Measurements from ENCODE around the gene ICE2. TPM values are rescaled to one million over a fixed set of nuclear protein-coding genes. Genes with fewer than 3 reads are reported as not detected.

ICE2 gene
- total and polyA plus RNA-seq, 2 of the 4 experiments (the other 2 are of a cell fraction) = 14.7 to 21.1 TPM

DNA sequence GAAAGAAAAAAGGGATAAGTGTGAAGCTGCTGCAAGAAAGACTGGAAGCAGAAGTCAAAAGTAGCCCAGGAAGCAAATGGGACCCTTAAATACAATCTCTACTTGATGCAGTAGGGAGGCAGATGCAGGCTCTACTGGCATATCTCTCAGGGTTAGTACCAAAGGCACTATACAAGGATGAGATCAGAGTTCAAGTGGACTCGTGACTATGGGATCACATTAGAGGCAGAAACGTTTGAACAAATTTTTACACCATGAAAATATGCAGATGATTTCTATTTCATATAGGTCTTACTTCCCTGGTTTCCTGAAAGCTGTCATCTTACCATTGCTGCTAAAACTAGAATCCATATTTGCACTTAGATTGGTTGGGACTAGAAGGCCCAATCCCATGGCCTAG, 53.5 kb downstream of the ICE2 start:
- DNase-seq (no peak), ATAC-seq (ENCODE audit: low read depth) (no peak)
- no CpG with 5 or more reads among the region's 2 CpGs for WGBS, 2 experiments (ENCODE audit: extremely low coverage in 2 of 2, insufficient read length in 1 of 2)
- no peak overlapping the region for H4K5ac ChIP-seq (ENCODE audit: low read depth, low read length)
- no peaks in the 10 kb centered on the region for H3K27me3 ChIP-seq (ENCODE audit: control insufficient read depth, insufficient read depth, low read length)
- no peak overlapping the region for H2AK5ac ChIP-seq (ENCODE audit: low read depth, low read length)
- BruUV-seq (replicated peaks) = no TSS peak
- H2BK15ac ChIP-seq (ENCODE audit: low read depth, low read length) = no peak overlapping the region
- H3K4me1 ChIP-seq (ENCODE audit: control insufficient read depth, insufficient read depth, low read length) = peaks cover 8% of the 10 kb centered on the region
- peaks cover 3% of the 10 kb centered on the region; the same call in 1 of the 2 replicates for H4K20me1 ChIP-seq (ENCODE audit: insufficient read depth, low read length)
- ChIA-PET CTCF (no interaction called here), POLR2A (ENCODE audit: unreplicated experiment) (no interaction called here)
- no peak overlapping the region for H4K8ac ChIP-seq (ENCODE audit: low read depth in 2 of 2, low read length in 2 of 2)
- H3K79me1 ChIP-seq (ENCODE audit: low read depth in 1 of 2, low read length in 2 of 2) = peaks cover 6 to 29% of the 10 kb centered on the region in 2 experiments
- no peak overlapping the region for H3K4me3 ChIP-seq (ENCODE audit: insufficient read depth, low read depth, low read length)
- no peak overlapping the region for H3K9ac ChIP-seq (ENCODE audit: low read depth, low read length)
- H3K36me3 ChIP-seq (ENCODE audit: control insufficient read depth, insufficient read depth, low read length) = peaks cover 5% of the 10 kb centered on the region; the same call in 1 of the 2 replicates
- intact Hi-C loops (cut with micrococcal nuclease) = no loop called here
- H3K9me3 ChIP-seq (ENCODE audit: control insufficient read depth, insufficient read depth, low read length) = no peaks in the 10 kb centered on the region
- dilution Hi-C loops (cut with HindIII; ENCODE audit: low sequenced_read_pairs, unreplicated experiment) = no loop called here
- no peak overlapping the region for H2BK120ac ChIP-seq (ENCODE audit: low read depth, low read length)
- no peak overlapping the region for H3K56ac ChIP-seq (ENCODE audit: extremely low read depth, insufficient read depth, low read length)
- no peak overlapping the region for H2BK5ac ChIP-seq (ENCODE audit: low read depth, low read length, poor library complexity, severe bottlenecking)
- in situ Hi-C loops (cut with MboI; ENCODE audit: low sequenced_read_pairs) = loop anchor here (25.0 kb wide), 1 partner anchor 738 kb away; the partner anchor contains the start of gene BNIP2
- no peak overlapping the region; the same call in 1 of the 2 replicates for H3K23ac ChIP-seq (ENCODE audit: low read depth, low read length)
- no peak overlapping the region for H2AK9ac ChIP-seq (replicated peaks; ENCODE audit: low read depth, low read length, poor library complexity)
- no peak overlapping the region for H2BK20ac ChIP-seq (ENCODE audit: low read depth, low read length)
- no peak overlapping the region for H3K4ac ChIP-seq (ENCODE audit: low read depth, low read length)
- H3K27ac ChIP-seq (ENCODE audit: insufficient read depth, low read length) = no peak overlapping the region
- H2AFZ ChIP-seq (replicated peaks; ENCODE audit: low read length, poor library complexity) = no peak overlapping the region
- H3K9me1 ChIP-seq (ENCODE audit: insufficient read depth, low read length) = peaks cover 6% of the 10 kb centered on the region
- H3K14ac ChIP-seq (replicated peaks; ENCODE audit: low read depth, low read length) = no peak overlapping the region
- no peak for TF ChIP-seq BHLHE40 (IDR thresholded peaks at IDR 0.05; ENCODE audit: low read depth, low read length)
- no peak for TF ChIP-seq SMC3 (IDR thresholded peaks at IDR 0.05; ENCODE audit: low read depth, low read length)
- TF ChIP-seq POLR2A (IDR thresholded peaks at IDR 0.05; ENCODE audit: low read depth, low read length) = no peak
- no peak for TF ChIP-seq MXI1 (IDR thresholded peaks at IDR 0.05; ENCODE audit: borderline replicate concordance, low read depth, low read length)
- TF ChIP-seq, protein P1, sequence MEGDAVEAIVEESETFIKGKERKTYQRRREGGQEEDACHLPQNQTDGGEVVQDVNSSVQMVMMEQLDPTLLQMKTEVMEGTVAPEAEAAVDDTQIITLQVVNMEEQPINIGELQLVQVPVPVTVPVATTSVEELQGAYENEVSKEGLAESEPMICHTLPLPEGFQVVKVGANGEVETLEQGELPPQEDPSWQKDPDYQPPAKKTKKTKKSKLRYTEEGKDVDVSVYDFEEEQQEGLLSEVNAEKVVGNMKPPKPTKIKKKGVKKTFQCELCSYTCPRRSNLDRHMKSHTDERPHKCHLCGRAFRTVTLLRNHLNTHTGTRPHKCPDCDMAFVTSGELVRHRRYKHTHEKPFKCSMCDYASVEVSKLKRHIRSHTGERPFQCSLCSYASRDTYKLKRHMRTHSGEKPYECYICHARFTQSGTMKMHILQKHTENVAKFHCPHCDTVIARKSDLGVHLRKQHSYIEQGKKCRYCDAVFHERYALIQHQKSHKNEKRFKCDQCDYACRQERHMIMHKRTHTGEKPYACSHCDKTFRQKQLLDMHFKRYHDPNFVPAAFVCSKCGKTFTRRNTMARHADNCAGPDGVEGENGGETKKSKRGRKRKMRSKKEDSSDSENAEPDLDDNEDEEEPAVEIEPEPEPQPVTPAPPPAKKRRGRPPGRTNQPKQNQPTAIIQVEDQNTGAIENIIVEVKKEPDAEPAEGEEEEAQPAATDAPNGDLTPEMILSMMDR (conservative IDR thresholded peaks at IDR 0.05; ENCODE audit: low read depth, low read length) = no peak
- TF ChIP-seq MAZ (IDR thresholded peaks at IDR 0.05; ENCODE audit: borderline replicate concordance, low read depth, low read length) = no peak
- no peak for TF ChIP-seq RCOR1 (IDR thresholded peaks at IDR 0.05; ENCODE audit: insufficient replicate concordance, low read length)
- no peak for TF ChIP-seq RAD21 (IDR thresholded peaks at IDR 0.05; ENCODE audit: low read length)
- TF ChIP-seq CHD1 (IDR thresholded peaks at IDR 0.05; ENCODE audit: low read depth, low read length) = no peak
- TF ChIP-seq FOS (IDR thresholded peaks at IDR 0.05; ENCODE audit: low read depth, low read length) = no peak
- TF ChIP-seq RFX5 (IDR thresholded peaks at IDR 0.05; ENCODE audit: low read depth, low read length) = no peak
- no peak for TF ChIP-seq CEBPB (IDR thresholded peaks at IDR 0.05; ENCODE audit: low read depth, low read length)
- TF ChIP-seq NFE2L2 (IDR thresholded peaks at IDR 0.05; ENCODE audit: low read depth, low read length) = no peak
- no peak overlapping the region for H3K4me2 ChIP-seq (ENCODE audit: low read depth, low read length)
- no peak overlapping the region for H4K91ac ChIP-seq (ENCODE audit: insufficient read depth, low read depth, low read length)
- H3K18ac ChIP-seq (ENCODE audit: low read depth, low read length) = no peak overlapping the region

Data from IMR-90 (cell line).